Astrocyte (in vitro differentiated cells and primary cell): ENCODE results near the gene TMEM129. TPM values are rescaled to one million over a fixed set of nuclear protein-coding genes. Genes with fewer than 3 reads are reported as not detected.

ENCODE experiments used
- DNase-seq: peaks from one replicate; pipeline ENCODE4 v3.0.0-alpha.2; 2010; ENCODE audit warnings: low read depth
- FAIRE-seq: peaks from 2 replicates; lab custom pipeline; 2011; peaks lifted over from hg19 to GRCh38; lab: Jason Lieb, UNC
- H2AFZ ChIP-seq: 2 replicates; pipeline ENCODE4 v1.6.0; 2012; ENCODE audit warnings: low read depth, low read length, inconsistent platforms
- H3K27ac ChIP-seq: 2 replicates; pipeline ENCODE4 v1.5.1; 2011; ENCODE audit warnings: low read depth, low read length, inconsistent platforms
- H3K27me3 ChIP-seq: 2 replicates; pipeline ENCODE4 v1.6.0; 2011; ENCODE audit warnings: low read length, inconsistent platforms; ENCODE audit not compliant: insufficient read depth
- H3K36me3 ChIP-seq: 2 replicates; pipeline ENCODE4 v1.5.1; 2011; ENCODE audit warnings: low read length, inconsistent platforms; ENCODE audit not compliant: insufficient read depth
- H3K4me1 ChIP-seq: 2 replicates; pipeline ENCODE4 v1.5.1; 2011; ENCODE audit warnings: low read length, inconsistent platforms; ENCODE audit not compliant: insufficient read depth
- H3K4me2 ChIP-seq: 2 replicates; pipeline ENCODE4 v1.6.0; 2012; ENCODE audit warnings: low read length, inconsistent platforms
- H3K4me3 ChIP-seq: 2 replicates; pipeline ENCODE4 v1.5.1; 2011; ENCODE audit warnings: low read depth, mild to moderate bottlenecking, low read length, inconsistent platforms; ENCODE audit not compliant: insufficient read depth
- H3K79me2 ChIP-seq: 2 replicates; pipeline ENCODE4 v1.6.0; 2012; ENCODE audit warnings: mild to moderate bottlenecking, low read length, inconsistent platforms; ENCODE audit not compliant: insufficient read depth
- H3K9ac ChIP-seq: 2 replicates; pipeline ENCODE4 v1.6.0; 2012; ENCODE audit warnings: mild to moderate bottlenecking, low read length, inconsistent platforms
- H3K9me3 ChIP-seq: 2 replicates; pipeline ENCODE4 v1.5.1; 2012; ENCODE audit warnings: low read depth, mild to moderate bottlenecking, low read length, inconsistent platforms; ENCODE audit not compliant: insufficient read depth
- H4K20me1 ChIP-seq: 2 replicates; pipeline ENCODE4 v1.6.0; 2012; ENCODE audit warnings: low read length, inconsistent platforms; ENCODE audit not compliant: insufficient read depth
- H3K27ac Mint-ChIP-seq: one replicate; pipeline ENCODE4 v1.8.0; 2021; ENCODE audit warnings: mild to moderate bottlenecking, mixed read lengths; ENCODE audit not compliant: unreplicated experiment
- H3K27me3 Mint-ChIP-seq: one replicate; pipeline ENCODE4 v1.8.0; 2021; ENCODE audit warnings: low read depth, mixed read lengths; ENCODE audit not compliant: unreplicated experiment
- H3K36me3 Mint-ChIP-seq: one replicate; pipeline ENCODE4 v1.8.0; 2021; ENCODE audit warnings: low read depth, mixed read lengths; ENCODE audit not compliant: unreplicated experiment
- H3K4me1 Mint-ChIP-seq: one replicate; pipeline ENCODE4 v1.8.0; 2021; ENCODE audit warnings: low read depth, mixed read lengths; ENCODE audit not compliant: unreplicated experiment
- H3K4me3 Mint-ChIP-seq: one replicate; pipeline ENCODE4 v1.8.0; 2021; ENCODE audit warnings: mild to moderate bottlenecking, moderate library complexity, mixed read lengths; ENCODE audit not compliant: unreplicated experiment
- H3K9me3 Mint-ChIP-seq: one replicate; pipeline ENCODE4 v1.8.0; 2021; ENCODE audit warnings: mild to moderate bottlenecking, mixed read lengths; ENCODE audit not compliant: unreplicated experiment
- CTCF ChIP-seq: IDR thresholded peaks from 2 replicates; pipeline ENCODE4 v1.5.1; 2011; ENCODE audit warnings: low read depth, mild to moderate bottlenecking, inconsistent platforms, low read length, moderate library complexity; ENCODE audit not compliant: insufficient read depth
- EZH2 ChIP-seq: IDR thresholded peaks from 2 replicates; pipeline ENCODE4 v1.6.1; 2012; ENCODE audit warnings: mild to moderate bottlenecking, low read length, inconsistent platforms; ENCODE audit not compliant: insufficient read depth
- total RNA-seq: library from RNA; stranded (reverse); gene quantifications from 2 replicates; pipeline ENCODE4 v1.2.1, GENCODE V29; 2021

The TMEM129 gene
- total RNA-seq, 1 donor from 2014 or later, result 26.8 TPM

- no peaks in the 10 kb centered on the region for H3K27me3 Mint-ChIP-seq
- Histone ChIP-seq H2AFZ (no peak overlapping the region), H4K20me1 (peaks cover 33% of the 10 kb centered on the region), H3K27me3 (no peaks in the 10 kb centered on the region), H3K27ac (no peak overlapping the region), H3K9ac (no peak overlapping the region), H3K9me3 (no peaks in the 10 kb centered on the region), H3K79me2 (peaks cover 9% of the 10 kb centered on the region), H3K4me2 (no peak overlapping the region), H3K4me3 (no peak overlapping the region), H3K36me3 (peaks cover 48% of the 10 kb centered on the region), H3K4me1 (no peaks in the 10 kb centered on the region)
- no peak overlapping the region for H3K27ac Mint-ChIP-seq
- TF ChIP-seq CTCF (no peak), EZH2 (no peak)
- H3K36me3 Mint-ChIP-seq, result peaks cover 12% of the 10 kb centered on the region
- FAIRE-seq, result no peak
- H3K4me1 Mint-ChIP-seq, result no peaks in the 10 kb centered on the region
- no peak overlapping the region for H3K4me3 Mint-ChIP-seq
- H3K9me3 Mint-ChIP-seq, result no peaks in the 10 kb centered on the region
- DNase-seq, result no peak
Measured at GRCh38 chr4:1695913-1696312, 25.2 kb downstream of the TMEM129 start.

- no peak overlapping the region for H3K4me2 ChIP-seq
- no peak for FAIRE-seq
- H4K20me1 ChIP-seq, result peaks cover 26% of the 10 kb centered on the region
- Mint-ChIP-seq H3K27ac (no peak overlapping the region), H3K9me3 (no peaks in the 10 kb centered on the region), H3K36me3 (peaks cover 19% of the 10 kb centered on the region), H3K4me3 (no peak overlapping the region), H3K27me3 (no peaks in the 10 kb centered on the region), H3K4me1 (no peaks in the 10 kb centered on the region)
- H3K36me3 ChIP-seq, result peaks cover 37% of the 10 kb centered on the region
- no peak for TF ChIP-seq EZH2
- peak; percentile 95 for TF ChIP-seq CTCF
- H3K9me3 ChIP-seq, result no peaks in the 10 kb centered on the region
- no peaks in the 10 kb centered on the region for H3K27me3 ChIP-seq
- H3K4me3 ChIP-seq, result no peak overlapping the region
- H3K4me1 ChIP-seq, result no peaks in the 10 kb centered on the region
- H3K9ac ChIP-seq, result no peak overlapping the region
- no peak overlapping the region for H3K27ac ChIP-seq
- no peaks in the 10 kb centered on the region for H3K79me2 ChIP-seq
- no peak overlapping the region for H2AFZ ChIP-seq
- peak; percentile 51 for DNase-seq
Measured at GRCh38 chr4:1693131-1693896, 27.8 kb downstream of the TMEM129 start.

DNA sequence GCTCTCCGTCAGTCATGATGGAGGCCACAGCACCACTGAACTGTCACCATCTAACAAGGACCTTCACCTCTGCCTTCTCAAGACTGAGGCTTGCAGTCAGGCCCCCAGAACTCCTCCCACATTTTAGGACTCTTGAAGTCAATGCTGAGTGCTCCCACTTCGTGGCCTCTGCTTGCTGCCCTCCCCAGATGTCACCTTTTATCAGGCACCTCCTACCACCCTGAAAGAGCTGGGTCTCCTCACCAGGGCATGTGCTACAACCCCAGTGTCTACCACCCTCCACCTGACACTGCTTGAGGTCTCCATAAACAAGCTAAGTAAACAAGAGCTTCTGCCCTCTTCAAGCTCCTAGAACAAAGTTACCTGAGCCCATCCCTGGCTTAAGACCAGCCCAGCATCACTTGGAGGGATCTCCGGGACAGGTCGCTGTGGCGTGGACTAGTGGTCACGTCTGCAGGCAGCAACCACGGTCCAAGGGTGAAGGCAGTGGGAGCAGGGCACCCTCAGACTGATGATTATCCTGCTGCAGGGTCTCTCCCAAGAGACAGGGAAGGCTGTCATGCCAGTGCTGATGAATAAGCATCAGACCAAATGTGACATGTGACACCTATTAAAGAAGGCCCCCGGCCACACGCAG, 29.3 kb downstream of the TMEM129 start:
- Histone ChIP-seq H3K9me3 (no peaks in the 10 kb centered on the region), H3K27ac (no peak overlapping the region), H4K20me1 (peaks cover 26% of the 10 kb centered on the region), H3K27me3 (no peaks in the 10 kb centered on the region), H3K9ac (no peak overlapping the region), H3K36me3 (peaks cover 36% of the 10 kb centered on the region), H3K79me2 (no peaks in the 10 kb centered on the region), H2AFZ (no peak overlapping the region), H3K4me1 (no peaks in the 10 kb centered on the region), H3K4me2 (no peak overlapping the region), H3K4me3 (no peak overlapping the region)
- TF ChIP-seq EZH2 (no peak), CTCF (no peak)
- FAIRE-seq, result no peak
- Mint-ChIP-seq H3K36me3 (peaks cover 17% of the 10 kb centered on the region), H3K4me3 (no peak overlapping the region), H3K27me3 (no peaks in the 10 kb centered on the region), H3K9me3 (no peaks in the 10 kb centered on the region), H3K4me1 (no peaks in the 10 kb centered on the region), H3K27ac (no peak overlapping the region)
- DNase-seq, result no peak
